HUES64 (cell line): ENCODE results near the gene AKR1E2.

Experiments
- H3K27ac ChIP-seq: 2 replicates; pipeline ENCODE4 v1.7.0; 2013; ENCODE audit warnings: low read depth, low read length, inconsistent platforms
- H3K27me3 ChIP-seq: 2 replicates; pipeline ENCODE4 v1.6.1; 2013; ENCODE audit warnings: mild to moderate bottlenecking, low read length; ENCODE audit not compliant: insufficient read depth
- H3K36me3 ChIP-seq: 2 replicates; pipeline ENCODE4 v1.6.1; 2013; ENCODE audit warnings: mild to moderate bottlenecking, low read length; ENCODE audit not compliant: insufficient read depth
- H3K4me1 ChIP-seq: 2 replicates; pipeline ENCODE4 v1.6.1; 2013; ENCODE audit warnings: mild to moderate bottlenecking, low read length, moderate library complexity; ENCODE audit not compliant: insufficient read depth
- H3K4me3 ChIP-seq: 2 replicates; pipeline ENCODE4 v1.5.1; 2013; ENCODE audit warnings: mild to moderate bottlenecking, low read length, moderate library complexity
- H3K9ac ChIP-seq: 2 replicates; pipeline ENCODE4 v1.6.1; 2013; ENCODE audit warnings: mild to moderate bottlenecking, low read depth, low read length
- H3K9me3 ChIP-seq: 2 replicates; pipeline ENCODE4 v1.6.1; 2013; ENCODE audit warnings: low read depth, low read length; ENCODE audit not compliant: insufficient read depth
- WGBS: fragments of 150-250, 120-280 bp; methylation state at CpG from one replicate; pipeline ENCODE4 v1.1.7; 2013; ENCODE audit warnings: missing lambda C conversion rate; 5-methylcytosine and 5-hydroxymethylcytosine counted together

Gene AKR1E2

GRCh38 chr10:4792381-4792780 is 33.6 kb upstream of the AKR1E2 start:
- WGBS, result 63% methylated on average over 1 of the region's 1 CpG
- no peaks in the 10 kb centered on the region for H3K36me3 ChIP-seq

GRCh38 chr10:4801405-4801804 is 24.6 kb upstream of the AKR1E2 start:
- Histone ChIP-seq H3K4me3 (no peak overlapping the region), H3K4me1 (no peaks in the 10 kb centered on the region), H3K9ac (no peak overlapping the region), H3K36me3 (no peaks in the 10 kb centered on the region), H3K27me3 (no peaks in the 10 kb centered on the region), H3K9me3 (no peaks in the 10 kb centered on the region), H3K27ac (no peak overlapping the region)
- 85% methylated on average over 3 of the region's 3 CpGs for WGBS

More at GRCh38 chr10:4792381-4792780, 33.6 kb upstream of the AKR1E2 start:
- Histone ChIP-seq H3K9ac (no peak overlapping the region), H3K27me3 (no peaks in the 10 kb centered on the region), H3K9me3 (no peaks in the 10 kb centered on the region), H3K4me3 (no peak overlapping the region), H3K27ac (no peak overlapping the region), H3K4me1 (no peaks in the 10 kb centered on the region)

DNA sequence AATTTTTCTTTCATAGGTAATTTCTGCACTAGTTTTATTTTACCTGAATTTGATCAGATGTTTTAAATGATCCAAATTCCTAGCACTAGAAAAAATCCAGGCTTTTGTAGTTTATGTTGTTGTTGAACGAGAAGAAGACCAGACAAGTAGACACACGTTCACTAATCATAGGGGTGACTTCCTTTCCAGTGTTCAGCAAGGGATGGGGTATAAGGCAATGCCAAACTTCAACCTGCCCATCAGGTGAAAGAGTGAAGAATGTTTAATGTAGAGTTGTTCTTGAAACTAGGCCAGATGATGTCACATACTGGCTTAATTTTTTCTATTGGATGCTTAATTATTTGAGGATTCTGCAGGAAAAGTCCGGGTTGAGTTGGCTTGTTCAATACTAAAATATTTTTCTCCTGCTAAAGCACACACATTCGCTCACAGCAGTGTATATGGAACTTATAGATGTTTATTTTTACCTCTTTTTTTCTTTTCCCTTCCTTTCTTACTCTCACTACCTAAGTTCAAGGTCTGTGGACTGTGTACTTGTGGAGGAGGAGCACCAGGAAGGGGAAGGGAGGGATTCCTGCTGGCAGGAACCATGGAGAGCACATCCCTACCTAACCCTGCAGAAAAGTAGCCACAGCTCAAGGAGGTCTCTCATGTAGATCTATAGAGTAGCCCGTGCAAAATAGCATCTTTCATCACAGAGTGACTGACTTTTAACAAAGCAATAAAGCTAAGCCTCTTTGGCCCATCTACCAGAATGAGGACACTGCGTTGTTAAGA is 23.1 kb upstream of the AKR1E2 start:
- no peak overlapping the region for H3K9ac ChIP-seq
- no peak overlapping the region for H3K4me3 ChIP-seq
- no peaks in the 10 kb centered on the region for H3K36me3 ChIP-seq
- H3K27me3 ChIP-seq, result no peaks in the 10 kb centered on the region
- no peak overlapping the region for H3K27ac ChIP-seq
- WGBS, result 94% methylated on average over 4 of the region's 6 CpGs
- no peaks in the 10 kb centered on the region for H3K9me3 ChIP-seq
- no peaks in the 10 kb centered on the region for H3K4me1 ChIP-seq

GRCh38 chr10:4803822-4804221 is 22.2 kb upstream of the AKR1E2 start:
- Histone ChIP-seq H3K9me3 (no peaks in the 10 kb centered on the region), H3K4me3 (no peak overlapping the region), H3K27me3 (no peaks in the 10 kb centered on the region), H3K4me1 (no peaks in the 10 kb centered on the region), H3K9ac (no peak overlapping the region), H3K27ac (no peak overlapping the region), H3K36me3 (no peaks in the 10 kb centered on the region)
- WGBS, result 96% methylated on average over 2 of the region's 2 CpGs

DNA sequence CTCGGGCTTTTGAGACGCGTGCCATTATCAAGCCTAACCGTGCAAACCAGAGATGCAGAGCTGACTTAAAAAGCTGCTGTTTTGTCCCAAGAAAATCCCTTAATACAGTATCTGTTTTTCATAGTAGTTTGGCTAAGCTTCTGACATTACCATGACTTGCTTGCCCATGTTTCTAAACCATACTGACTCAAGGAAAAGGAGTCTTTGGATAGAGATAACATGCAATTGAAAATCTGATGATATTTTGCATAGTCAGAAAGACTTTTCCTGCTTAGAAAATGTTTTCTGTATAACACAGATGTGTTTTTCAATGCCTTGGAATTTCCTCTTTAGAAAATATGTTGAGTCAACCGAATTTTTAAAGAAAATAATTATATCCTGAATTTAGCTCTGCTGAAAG is 21.5 kb upstream of the AKR1E2 start:
- no peak overlapping the region for H3K4me3 ChIP-seq

GRCh38 chr10:4806534-4806933 is 19.5 kb upstream of the AKR1E2 start:
- Histone ChIP-seq H3K9ac (no peak overlapping the region), H3K4me3 (no peak overlapping the region), H3K4me1 (no peaks in the 10 kb centered on the region), H3K36me3 (no peaks in the 10 kb centered on the region), H3K27ac (no peak overlapping the region), H3K27me3 (no peaks in the 10 kb centered on the region), H3K9me3 (no peaks in the 10 kb centered on the region)
- WGBS, result 72% methylated on average over 3 of the region's 4 CpGs

More for the DNA sequence above, 21.5 kb upstream of the AKR1E2 start:
- 88% methylated on average over 5 of the region's 5 CpGs for WGBS
- no peaks in the 10 kb centered on the region for H3K4me1 ChIP-seq
- H3K27me3 ChIP-seq, result no peaks in the 10 kb centered on the region
- no peaks in the 10 kb centered on the region for H3K9me3 ChIP-seq
- H3K36me3 ChIP-seq, result no peaks in the 10 kb centered on the region
- H3K9ac ChIP-seq, result no peak overlapping the region
- H3K27ac ChIP-seq, result no peak overlapping the region

GRCh38 chr10:4807761-4808507 is 18.1 kb upstream of the AKR1E2 start:
- no peak overlapping the region for H3K4me3 ChIP-seq
- no peaks in the 10 kb centered on the region for H3K36me3 ChIP-seq
- no peak overlapping the region for H3K9ac ChIP-seq
- H3K9me3 ChIP-seq, result no peaks in the 10 kb centered on the region
- H3K27me3 ChIP-seq, result no peaks in the 10 kb centered on the region
- WGBS, result 88% methylated on average over 6 of the region's 6 CpGs
- no peak overlapping the region for H3K27ac ChIP-seq
- H3K4me1 ChIP-seq, result no peaks in the 10 kb centered on the region

DNA sequence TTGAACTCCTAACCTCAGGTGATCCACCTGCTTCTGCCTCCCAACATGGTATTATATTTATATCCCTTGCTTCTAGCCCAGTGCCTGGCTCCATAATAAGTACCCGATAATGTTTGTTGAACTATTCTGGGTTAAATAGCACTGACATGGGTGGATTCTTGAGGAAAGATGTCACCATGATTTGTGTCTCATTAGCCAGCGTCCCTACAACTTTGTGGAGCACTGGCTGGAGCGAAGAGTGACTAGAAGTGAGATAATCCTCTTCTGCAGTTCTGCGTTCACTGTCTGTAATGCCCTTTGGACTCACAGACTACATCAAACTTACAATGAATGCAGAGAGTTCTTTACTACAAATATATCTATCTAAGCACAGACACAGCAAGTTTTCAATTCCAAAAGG is 16.9 kb upstream of the AKR1E2 start:
- H3K36me3 ChIP-seq, result no peaks in the 10 kb centered on the region
- H3K4me3 ChIP-seq, result no peak overlapping the region
- no peaks in the 10 kb centered on the region for H3K27me3 ChIP-seq
- H3K9ac ChIP-seq, result no peak overlapping the region
- no peak overlapping the region for H3K27ac ChIP-seq
- WGBS, result 95% methylated on average over 4 of the region's 4 CpGs
- H3K4me1 ChIP-seq, result no peaks in the 10 kb centered on the region
- H3K9me3 ChIP-seq, result no peaks in the 10 kb centered on the region

- Histone ChIP-seq H3K27me3 (no peaks in the 10 kb centered on the region), H3K9ac (no peak overlapping the region), H3K9me3 (no peaks in the 10 kb centered on the region), H3K4me3 (no peak overlapping the region), H3K36me3 (no peaks in the 10 kb centered on the region), H3K27ac (no peak overlapping the region), H3K4me1 (no peaks in the 10 kb centered on the region)
- 84% methylated on average over 9 of the region's 9 CpGs for WGBS
Observed at GRCh38 chr10:4810092-4810491, 15.9 kb upstream of the AKR1E2 start.

- H3K9me3 ChIP-seq, result peaks cover 7% of the 10 kb centered on the region; the same call in 1 of the 2 replicates
- no peaks in the 10 kb centered on the region for H3K27me3 ChIP-seq
- WGBS, result 59% methylated on average over 2 of the region's 2 CpGs
- H3K4me1 ChIP-seq, result no peaks in the 10 kb centered on the region
- no peak overlapping the region for H3K9ac ChIP-seq
- no peak overlapping the region for H3K27ac ChIP-seq
- H3K4me3 ChIP-seq, result no peak overlapping the region
- no peaks in the 10 kb centered on the region for H3K36me3 ChIP-seq
Observed at GRCh38 chr10:4812046-4812445, 14.0 kb upstream of the AKR1E2 start.

- H3K27ac ChIP-seq, result no peak overlapping the region
- H3K9me3 ChIP-seq, result peaks cover 7% of the 10 kb centered on the region; the same call in 1 of the 2 replicates
- no peaks in the 10 kb centered on the region for H3K4me1 ChIP-seq
- no peaks in the 10 kb centered on the region for H3K27me3 ChIP-seq
- WGBS, result 76% methylated on average over 6 of the region's 6 CpGs
- no peak overlapping the region for H3K4me3 ChIP-seq
- H3K36me3 ChIP-seq, result no peaks in the 10 kb centered on the region
- no peak overlapping the region for H3K9ac ChIP-seq
Observed at GRCh38 chr10:4813023-4813422, 13.0 kb upstream of the AKR1E2 start.
